ENCODE measurements around the gene EXOC4. TPM values are rescaled to one million over a fixed set of nuclear protein-coding genes. Genes with fewer than 3 reads are reported as not detected.

Gene EXOC4
- total RNA-seq, 1 experiment from 2014 or later = 75.8 TPM

GRCh38 chr7:133702960-133703359 lies 450.1 kb downstream of the EXOC4 start:
- H4K8ac ChIP-seq (replicated peaks; ENCODE audit: insufficient read length, low read depth, low read length) = no peak overlapping the region
- H2BK5ac ChIP-seq (ENCODE audit: insufficient read length, low read length) = no peak overlapping the region
- peaks cover 2% of the 10 kb centered on the region in 2 experiments for H3K4me1 Mint-ChIP-seq
- no peaks in the 10 kb centered on the region for H3K79me1 ChIP-seq (ENCODE audit: insufficient read depth, low read depth, low read length, poor library complexity, severe bottlenecking)
- H3K23ac ChIP-seq (ENCODE audit: insufficient read length, low read depth, low read length) = no peak overlapping the region
- no peak overlapping the region for H2AK5ac ChIP-seq (ENCODE audit: insufficient read length, low read length)
- H3K79me2 ChIP-seq (ENCODE audit: insufficient read depth, low read length) = no peaks in the 10 kb centered on the region
- no peak overlapping the region for H2BK120ac ChIP-seq (ENCODE audit: low read depth, low read length, poor library complexity, severe bottlenecking)
- no peak for DNase-seq
- no peak overlapping the region for H4K5ac ChIP-seq (ENCODE audit: insufficient read length, low read depth, low read length)
- no peak overlapping the region for H3K4me3 Mint-ChIP-seq
- H3K56ac ChIP-seq (ENCODE audit: insufficient read length, low read depth, low read length) = no peak overlapping the region
- no CpG with 5 or more reads among the region's 2 CpGs for WGBS (ENCODE audit: extremely low coverage, insufficient read length, low lambda C conversion rate)
- no peaks in the 10 kb centered on the region for H4K20me1 ChIP-seq (ENCODE audit: control insufficient read depth, insufficient read depth, insufficient read length)
- H2BK15ac ChIP-seq (ENCODE audit: low read depth, low read length) = no peak overlapping the region
- no peak overlapping the region for H2BK20ac ChIP-seq (ENCODE audit: low read depth, low read length, poor library complexity, severe bottlenecking)
- H3K14ac ChIP-seq (ENCODE audit: insufficient read depth, low read length) = no peak overlapping the region
- H2BK12ac ChIP-seq (ENCODE audit: insufficient read length, low read depth, low read length) = no peak overlapping the region
- H3K4me2 ChIP-seq (ENCODE audit: insufficient read depth, insufficient read length, low read length) = no peak overlapping the region
- H3K18ac ChIP-seq (ENCODE audit: insufficient read length, low read depth, low read length) = no peak overlapping the region
- no peak overlapping the region for H4K91ac ChIP-seq (ENCODE audit: insufficient read length, low read depth, low read length)
- no peak overlapping the region for H3K27ac Mint-ChIP-seq
- no peaks in the 10 kb centered on the region for H3K27me3 ChIP-seq (ENCODE audit: insufficient read depth, low read length)
- no peaks in the 10 kb centered on the region for H3K23me2 ChIP-seq (ENCODE audit: insufficient read length, low read depth, low read length, poor library complexity, severe bottlenecking)
- no peak overlapping the region for H3K4ac ChIP-seq (ENCODE audit: low read depth, low read length)
- no peak for TF ChIP-seq CTCF (conservative IDR thresholded peaks at IDR 0.05)
- no peak overlapping the region for H3K9ac ChIP-seq (ENCODE audit: extremely low read depth, insufficient read length, low read length)
- H3K9me3 ChIP-seq (ENCODE audit: control insufficient read depth, low read depth, low read length) = no peaks in the 10 kb centered on the region
- no peaks in the 10 kb centered on the region for H3K27me3 Mint-ChIP-seq (ENCODE audit: low read depth)
- H3K27ac ChIP-seq (ENCODE audit: insufficient read length, low read depth, low read length) = no peak overlapping the region
- H3T11ph ChIP-seq (ENCODE audit: low read length) = no peak overlapping the region
- no peak overlapping the region for H2AFZ ChIP-seq (ENCODE audit: low read length)
- no peaks in the 10 kb centered on the region for H3K9me3 Mint-ChIP-seq
- no peaks in the 10 kb centered on the region for H3K4me1 ChIP-seq (ENCODE audit: insufficient read depth, low read length)
- H3K36me3 Mint-ChIP-seq (ENCODE audit: insufficient read depth in 1 of 3, low read depth in 3 of 3) = no peaks in the 10 kb centered on the region
